Activated T-cell treated with anti-CD3 and anti-CD28 coated beads for 4 hours (primary cell): ENCODE measurements around the gene DACH1.

ENCODE experiments used
- DNase-seq: peaks from one replicate; pipeline ENCODE4 v3.0.0-alpha.2; 2020

Gene DACH1

GRCh38 chr13:71695662-71696061 is 171.3 kb downstream of the DACH1 start:
- no peak for DNase-seq

GRCh38 chr13:71685072-71685471 is 181.9 kb downstream of the DACH1 start:
- no peak for DNase-seq

- DNase-seq: no peak
These were observed 184.9 kb downstream of the DACH1 start for GRCh38 chr13:71681901-71682613.

DNA sequence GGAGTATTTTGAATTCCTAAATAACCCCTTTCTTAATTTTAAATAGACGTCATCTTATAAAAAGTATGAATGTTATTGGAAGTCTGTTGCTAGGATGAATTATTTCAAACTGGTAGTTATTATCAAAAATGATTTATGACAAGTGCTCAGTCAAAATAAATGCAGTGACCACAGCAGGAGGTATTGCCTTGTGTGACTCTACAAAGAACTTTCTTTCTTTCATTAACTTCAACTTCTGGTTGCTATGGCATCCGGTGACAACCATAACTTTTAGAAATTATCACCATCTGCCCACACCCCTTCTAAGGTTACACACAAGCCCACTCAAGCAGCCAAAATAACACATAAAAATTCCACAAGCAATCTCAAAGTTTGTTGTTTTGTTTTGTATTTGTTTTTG is 189.9 kb downstream of the DACH1 start:
- no peak for DNase-seq

- no peak for DNase-seq
These were observed 194.5 kb downstream of the DACH1 start for GRCh38 chr13:71672512-71672911.

- DNase-seq: no peak
These were observed 203.6 kb downstream of the DACH1 start for GRCh38 chr13:71663431-71663830.

- no peak for DNase-seq
These were observed 205.1 kb downstream of the DACH1 start for GRCh38 chr13:71661921-71662320.

- DNase-seq: no peak
These were observed 207.6 kb downstream of the DACH1 start for GRCh38 chr13:71659404-71659803.

- DNase-seq: no peak
These were observed 221.5 kb downstream of the DACH1 start for GRCh38 chr13:71645467-71645866.

DNA sequence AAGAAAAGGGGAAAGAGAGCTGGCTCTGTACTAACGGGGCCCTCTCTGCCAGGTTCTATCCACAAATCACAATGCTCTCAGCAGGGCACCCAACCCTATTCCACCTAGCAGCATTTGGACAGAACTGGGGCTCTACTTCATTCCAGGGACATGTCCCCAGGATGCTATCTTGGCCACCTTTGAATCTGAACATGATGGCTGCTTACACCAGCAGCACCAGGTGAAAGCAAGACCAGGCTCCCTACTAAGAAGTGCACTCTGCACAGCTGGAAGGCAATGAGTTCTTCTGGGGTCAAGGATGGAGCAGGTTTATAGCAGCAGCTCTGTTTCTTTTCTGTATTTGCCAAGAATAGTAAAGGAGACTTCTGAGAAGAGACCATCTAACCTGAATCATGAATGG is 222.4 kb downstream of the DACH1 start:
- DNase-seq: no peak

- no peak for DNase-seq
These were observed 223.6 kb downstream of the DACH1 start for GRCh38 chr13:71643448-71643860.

DNA sequence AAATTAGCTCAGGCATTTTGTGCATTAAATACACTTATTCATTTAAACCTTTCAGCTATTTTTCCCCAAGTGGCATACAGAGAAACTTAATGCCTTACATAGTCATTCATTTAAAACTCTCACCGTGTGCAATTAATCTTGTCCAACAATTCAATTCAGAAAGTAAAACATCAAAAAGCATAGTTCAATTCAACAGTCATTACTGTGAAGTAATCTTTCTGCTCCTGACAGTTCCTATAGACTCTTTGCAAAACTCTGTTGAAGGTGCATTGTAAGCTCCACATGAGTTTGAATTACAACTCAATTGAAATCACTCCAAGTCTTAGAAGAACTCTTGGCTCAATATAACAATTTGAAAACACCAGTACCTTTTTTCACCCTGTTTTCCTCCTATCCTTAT is 228.3 kb downstream of the DACH1 start:
- DNase-seq: no peak

DNA sequence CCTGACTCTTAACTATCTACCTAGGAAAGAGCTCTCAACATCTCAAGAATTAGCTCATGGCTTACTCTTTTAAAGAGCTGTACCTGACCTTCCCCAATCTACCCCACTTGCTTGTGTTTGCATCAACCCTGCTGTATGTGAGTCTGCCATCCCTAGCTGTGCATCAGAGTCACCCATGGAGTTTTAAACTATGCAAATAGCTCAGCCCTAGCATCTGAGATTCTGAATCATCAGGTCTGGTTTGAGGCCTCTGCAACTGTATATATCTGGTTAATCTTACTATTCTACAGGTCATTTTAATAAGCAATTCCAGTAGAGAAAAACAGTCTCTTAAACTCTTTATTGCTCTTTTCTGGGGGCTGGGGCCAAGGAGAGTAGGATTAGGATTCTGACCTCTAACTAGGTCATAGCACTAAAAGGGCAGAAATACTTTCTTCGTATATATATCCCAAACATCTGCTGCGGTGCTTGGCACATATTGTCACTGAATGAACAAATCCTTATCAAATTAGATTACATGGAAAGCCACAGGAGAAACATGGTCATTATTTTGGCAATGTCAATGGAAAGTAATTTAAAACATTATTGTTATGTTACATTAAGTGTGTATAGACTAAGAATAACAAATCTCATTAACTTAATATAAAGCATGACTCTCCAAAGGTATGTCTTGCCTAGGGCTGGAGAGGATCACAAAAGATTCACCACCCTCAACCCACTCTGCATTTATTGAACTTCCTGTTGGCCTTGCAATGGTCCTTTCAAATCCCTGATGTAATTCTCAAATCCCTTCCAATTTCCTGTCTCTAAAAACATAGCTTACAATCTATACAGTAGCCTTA is 232.2 kb downstream of the DACH1 start:
- no peak for DNase-seq

- DNase-seq: no peak
These were observed 232.8 kb downstream of the DACH1 start for GRCh38 chr13:71634182-71634581.

DNA sequence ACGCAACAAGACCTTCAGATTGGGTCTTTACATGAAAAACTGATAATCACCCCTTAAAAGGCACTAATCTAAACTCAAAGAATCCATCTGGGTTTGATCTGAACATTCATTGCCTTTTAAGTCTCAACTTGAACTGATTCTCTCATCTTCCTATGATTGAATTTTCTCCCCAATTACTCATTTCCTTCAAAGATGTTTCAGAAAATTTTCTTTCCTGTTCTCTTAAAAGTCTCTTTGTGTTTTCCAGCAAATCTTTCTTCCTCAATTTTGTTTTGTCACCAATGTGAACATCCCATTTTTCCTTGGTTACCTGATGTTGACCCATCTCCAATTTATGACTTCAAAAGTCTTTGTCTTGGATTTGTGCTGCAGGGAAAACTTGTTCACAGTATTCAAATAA is 234.3 kb downstream of the DACH1 start:
- no peak for DNase-seq

DNA sequence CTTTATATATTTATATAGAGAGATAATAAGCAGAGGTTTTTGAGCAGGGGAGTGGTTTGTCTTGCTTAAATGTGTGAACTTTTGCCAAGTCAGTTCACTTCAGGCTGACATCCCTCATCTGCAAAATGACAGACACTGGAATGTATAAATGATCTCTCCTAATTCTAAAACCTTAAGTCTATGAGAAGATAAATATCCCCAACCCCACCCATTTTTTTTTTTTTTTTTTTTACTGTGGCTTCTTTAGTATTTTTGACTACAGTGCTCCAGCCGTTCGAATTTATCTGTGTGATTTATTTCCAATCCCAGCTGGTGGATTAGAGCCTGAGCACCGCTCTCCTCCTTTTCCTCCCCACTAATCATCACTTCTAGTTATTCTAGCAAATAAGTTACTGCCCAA is 234.8 kb downstream of the DACH1 start:
- DNase-seq: no peak

DNA sequence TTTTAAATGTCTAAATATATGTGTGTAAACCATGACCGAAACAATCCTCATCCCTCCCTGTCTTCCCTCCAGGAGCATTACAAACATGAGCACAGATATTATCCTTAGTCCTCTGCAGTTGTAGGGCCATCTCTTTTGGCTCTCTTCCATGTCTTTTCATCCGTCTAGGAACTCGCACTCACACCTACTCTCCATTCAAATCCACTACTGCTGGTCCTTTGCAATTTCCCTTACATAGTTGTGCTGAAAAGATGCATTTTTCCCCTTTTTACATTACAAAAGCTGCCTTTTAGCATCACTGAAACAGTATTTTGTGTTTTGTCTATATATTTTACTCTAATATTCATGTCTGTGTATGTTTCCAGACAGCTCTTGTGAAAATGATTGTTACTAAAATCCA is 237.8 kb downstream of the DACH1 start:
- DNase-seq: no peak

GRCh38 chr13:71626421-71627117 is 240.4 kb downstream of the DACH1 start:
- DNase-seq: no peak

GRCh38 chr13:71625694-71626093 is 241.3 kb downstream of the DACH1 start:
- DNase-seq: no peak

DNA sequence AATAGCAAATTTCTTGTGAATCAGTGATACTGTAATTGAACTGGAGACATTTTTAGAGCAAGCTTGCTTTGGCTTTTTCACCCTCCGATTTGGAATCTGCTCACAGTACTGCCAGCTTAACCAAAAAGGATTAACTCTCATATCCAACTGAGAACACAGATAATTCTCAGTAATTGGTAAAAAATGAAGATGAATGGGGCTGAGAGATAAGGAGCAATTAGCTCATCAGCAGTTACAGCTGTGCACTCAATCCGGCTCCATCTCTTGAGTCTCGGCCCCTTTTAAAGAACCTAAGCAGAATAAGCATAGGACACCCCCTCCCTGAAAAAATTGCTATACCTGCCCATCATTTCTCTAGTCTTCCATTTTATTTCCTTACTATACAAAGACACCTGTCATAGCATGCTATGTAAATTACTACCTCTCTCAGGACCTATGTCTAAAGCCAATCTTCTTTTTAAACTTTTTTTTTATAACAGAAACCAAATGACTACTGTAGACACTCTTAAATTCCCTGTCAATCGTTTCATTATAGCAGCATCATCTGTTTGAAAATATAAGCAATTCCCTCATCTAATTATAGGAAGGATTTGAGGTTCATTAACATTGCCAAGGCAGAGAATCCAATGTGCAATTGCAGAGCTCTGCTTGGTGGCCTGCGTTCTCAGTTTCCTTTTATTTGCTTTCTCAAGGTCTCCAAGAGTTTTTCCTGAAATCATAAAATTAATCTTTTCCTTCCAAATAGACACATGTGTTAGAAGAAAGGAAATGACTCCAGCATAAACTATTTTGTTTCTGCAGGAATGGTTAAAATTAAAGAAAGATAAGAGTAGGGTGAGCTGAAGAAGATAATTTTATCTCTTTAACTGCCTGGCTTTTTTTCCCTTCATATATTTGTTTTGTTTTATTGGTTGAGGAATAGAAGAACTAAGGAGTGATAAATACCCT is 242.1 kb downstream of the DACH1 start:
- no peak for DNase-seq

GRCh38 chr13:71621174-71622124 is 245.6 kb downstream of the DACH1 start:
- DNase-seq: no peak
